Right lobe of liver (tissue), 6 donors: Measurements from ENCODE around the gene BOD1. TPM values are rescaled to one million over a fixed set of nuclear protein-coding genes. Genes with fewer than 3 reads are reported as not detected.
"Not testable (repeated sequence)": the region's sequence is repeated elsewhere in the genome, so short reads cannot be mapped to it uniquely, and the experiment has no call there.

Experiments used
- ATAC-seq, 4 donors: fragments of 200-7000 bp; cut with Tn5 transposase; one replicate each; pipeline ENCODE4 v1.9.1; 2020; ENCODE audit warnings: mild to moderate bottlenecking in 4 of 4, moderate library complexity in 4 of 4
- DNase-seq, 3 donors: peaks; one replicate each; pipeline ENCODE4 v3.0.0-alpha.2; 2020
- H3K27ac ChIP-seq, 3 donors: fragments of 200-600 bp; one replicate each; pipeline ENCODE4 v1.8.0; 2022
- H3K27me3 ChIP-seq, 2 donors: fragments of 200-600 bp; one replicate each; pipeline ENCODE4 v1.8.0; 2022
- H3K36me3 ChIP-seq, 4 donors: fragments of 200-600 bp; sonication (generic) in 1 of 4; one replicate each; pipeline versions ENCODE4 v1.5.1 to v1.8.0; 2017 to 2022; ENCODE audit warnings: control low read depth in 1 of 4
- H3K4me1 ChIP-seq, 4 donors: fragments of 200-600 bp; sonication (generic) in 1 of 4; one replicate each; pipeline versions ENCODE4 v1.5.1 to v1.8.0; 2017 to 2022; ENCODE audit warnings: control low read depth in 1 of 4
- H3K4me3 ChIP-seq, 3 donors: fragments of 200-600 bp; one replicate each; pipeline ENCODE4 v1.8.0; 2022
- H3K9me3 ChIP-seq, 4 donors: fragments of 200-600 bp; sonication (generic) in 1 of 4; one replicate each; pipeline versions ENCODE4 v1.5.1 to v1.8.0; 2017 to 2022; ENCODE audit warnings: control low read depth in 1 of 4
- POLR2A ChIP-seq: fragments of 450-650 bp; IDR thresholded peaks from one replicate; pipeline ENCODE4 v1.6.1; 2017; ENCODE audit warnings: antibody characterized with exemption, mild to moderate bottlenecking
- WGBS: methylation state at CpG from one replicate; pipeline ENCODE4 v1.1.6; 2018; ENCODE audit warnings: low coverage, low lambda C conversion rate; ENCODE audit not compliant: insufficient coverage; ENCODE audit errors: missing lambda C conversion rate; 5-methylcytosine and 5-hydroxymethylcytosine counted together
- intact Hi-C, 2 donors: fragments of 100-400 bp; cut with DNase I; formaldehyde crosslinking; loops; one replicate each; pipeline versions ENCODE4 v1.11.2 to v1.14.1; 2022
- total RNA-seq, 6 experiments: library from RNA; depleted of rRNA in 2 of 6; stranded (reverse); fragments of >200 nt in 2 of 6; fragmentation: NEBNext Ultra II Directional in 3 of 6; extraction: Animal tissue kit (Norgen Biotek cat#: 25700) in 3 of 6; gene quantifications; one replicate each; pipeline versions ENCODE4 v1.1.0 to v1.2.4, GENCODE V29; 2016 to 2023
- TF ChIP-seq, protein P1 (sequence below), 4 donors: fragments of 200-600 bp in 3 of 4; fragments of 450-650 bp in 1 of 4; IDR thresholded peaks; one replicate each; pipeline versions ENCODE4 v1.5.1 to v1.8.0; 2016 to 2022; ENCODE audit warnings: antibody characterized with exemption in 4 of 4, mild to moderate bottlenecking in 2 of 4
- donor health status: DM: no; HTN: yes; CAD: no.
- donor health status: DM: no; HTN: no; CAD: no.
- donor health status: DM: no; HTN: no; CAD: no.
- donor health status: DM: no; HTN: yes; CAD: no.
- donor health status: DM: no; HTN: yes; CAD: no.

BOD1 gene
- total RNA-seq, 6 experiments from 2014 or later = 15.3 to 24.3 (median 19.2) TPM

DNA sequence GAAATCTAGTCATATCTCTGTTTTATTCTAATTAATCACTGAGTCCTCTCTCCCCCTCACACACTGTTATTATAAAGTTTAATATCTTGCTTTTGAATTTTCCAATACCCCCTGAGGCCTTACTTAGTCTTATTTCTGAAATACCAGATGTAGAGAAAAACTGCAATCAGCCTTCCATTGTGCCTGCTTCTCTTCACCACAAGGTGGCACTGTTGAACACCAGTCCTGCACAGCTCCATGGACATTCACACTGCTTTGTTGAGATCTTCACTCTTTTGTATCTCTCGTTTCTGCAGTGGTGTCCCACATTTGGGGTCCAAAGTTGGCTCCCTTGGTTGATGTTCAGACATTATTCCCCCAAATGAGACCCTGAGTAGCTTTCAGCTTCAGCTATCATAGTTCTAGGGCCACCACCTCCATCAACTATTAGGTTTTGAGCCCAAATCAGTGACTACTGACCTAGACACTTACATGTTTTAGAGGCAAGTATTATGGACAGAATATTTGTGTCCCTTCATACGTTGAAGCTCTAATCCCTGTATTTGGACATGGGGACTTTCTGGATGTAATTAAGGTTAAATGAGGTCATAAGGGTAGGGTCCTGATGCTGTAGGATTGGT lies 24.3 kb downstream of the BOD1 start:
- no peak for DNase-seq
- no peaks in the 10 kb centered on the region for H3K9me3 ChIP-seq
- intact Hi-C loops = no loop called here
- no peak overlapping the region for H3K4me3 ChIP-seq
- no peaks in the 10 kb centered on the region for H3K36me3 ChIP-seq
- TF ChIP-seq POLR2A = no peak
- TF ChIP-seq, protein P1, sequence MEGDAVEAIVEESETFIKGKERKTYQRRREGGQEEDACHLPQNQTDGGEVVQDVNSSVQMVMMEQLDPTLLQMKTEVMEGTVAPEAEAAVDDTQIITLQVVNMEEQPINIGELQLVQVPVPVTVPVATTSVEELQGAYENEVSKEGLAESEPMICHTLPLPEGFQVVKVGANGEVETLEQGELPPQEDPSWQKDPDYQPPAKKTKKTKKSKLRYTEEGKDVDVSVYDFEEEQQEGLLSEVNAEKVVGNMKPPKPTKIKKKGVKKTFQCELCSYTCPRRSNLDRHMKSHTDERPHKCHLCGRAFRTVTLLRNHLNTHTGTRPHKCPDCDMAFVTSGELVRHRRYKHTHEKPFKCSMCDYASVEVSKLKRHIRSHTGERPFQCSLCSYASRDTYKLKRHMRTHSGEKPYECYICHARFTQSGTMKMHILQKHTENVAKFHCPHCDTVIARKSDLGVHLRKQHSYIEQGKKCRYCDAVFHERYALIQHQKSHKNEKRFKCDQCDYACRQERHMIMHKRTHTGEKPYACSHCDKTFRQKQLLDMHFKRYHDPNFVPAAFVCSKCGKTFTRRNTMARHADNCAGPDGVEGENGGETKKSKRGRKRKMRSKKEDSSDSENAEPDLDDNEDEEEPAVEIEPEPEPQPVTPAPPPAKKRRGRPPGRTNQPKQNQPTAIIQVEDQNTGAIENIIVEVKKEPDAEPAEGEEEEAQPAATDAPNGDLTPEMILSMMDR (IDR thresholded peaks at IDR 0.05) = peak; percentile 18 to 38 (median 28)
- H3K27me3 ChIP-seq = no peaks in the 10 kb centered on the region
- H3K4me1 ChIP-seq = no peaks in the 10 kb centered on the region
- no peak overlapping the region for H3K27ac ChIP-seq
- no peak for ATAC-seq
- 67% methylated on average over 2 of the region's 2 CpGs for WGBS

DNA sequence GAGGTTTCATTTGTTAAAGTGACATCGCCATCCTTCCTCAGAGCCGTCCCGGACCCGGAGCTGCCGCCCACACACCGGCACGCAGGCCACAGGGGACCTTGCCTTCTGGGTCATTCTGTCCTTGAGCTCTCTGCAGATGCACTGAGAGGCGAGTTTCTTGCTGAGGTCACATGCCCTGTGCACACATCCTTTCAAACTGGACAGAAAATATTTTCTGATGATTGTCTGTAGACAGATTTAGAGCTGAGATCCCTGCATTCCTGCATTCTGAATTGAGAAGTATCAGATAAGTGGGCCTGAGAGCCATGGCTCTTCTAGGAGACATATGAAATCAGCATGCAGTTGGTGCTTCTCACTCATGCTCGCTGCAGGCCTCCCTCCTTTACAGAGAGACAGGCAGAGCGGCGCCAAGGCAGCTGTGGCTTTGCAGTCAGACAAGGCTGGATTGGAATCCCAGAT lies 25.4 kb downstream of the BOD1 start:
- Histone ChIP-seq H3K27me3 (no peaks in the 10 kb centered on the region), H3K9me3 (no peaks in the 10 kb centered on the region), H3K27ac (no peak overlapping the region), H3K36me3 (no peaks in the 10 kb centered on the region), H3K4me1 (no peaks in the 10 kb centered on the region), H3K4me3 (no peak overlapping the region)
- intact Hi-C loops = no loop called here
- TF ChIP-seq POLR2A = no peak
- TF ChIP-seq, protein P1 (IDR thresholded peaks at IDR 0.05) = no peak
- ATAC-seq = no peak
- WGBS = 79% methylated on average over 4 of the region's 11 CpGs
- no peak for DNase-seq

DNA sequence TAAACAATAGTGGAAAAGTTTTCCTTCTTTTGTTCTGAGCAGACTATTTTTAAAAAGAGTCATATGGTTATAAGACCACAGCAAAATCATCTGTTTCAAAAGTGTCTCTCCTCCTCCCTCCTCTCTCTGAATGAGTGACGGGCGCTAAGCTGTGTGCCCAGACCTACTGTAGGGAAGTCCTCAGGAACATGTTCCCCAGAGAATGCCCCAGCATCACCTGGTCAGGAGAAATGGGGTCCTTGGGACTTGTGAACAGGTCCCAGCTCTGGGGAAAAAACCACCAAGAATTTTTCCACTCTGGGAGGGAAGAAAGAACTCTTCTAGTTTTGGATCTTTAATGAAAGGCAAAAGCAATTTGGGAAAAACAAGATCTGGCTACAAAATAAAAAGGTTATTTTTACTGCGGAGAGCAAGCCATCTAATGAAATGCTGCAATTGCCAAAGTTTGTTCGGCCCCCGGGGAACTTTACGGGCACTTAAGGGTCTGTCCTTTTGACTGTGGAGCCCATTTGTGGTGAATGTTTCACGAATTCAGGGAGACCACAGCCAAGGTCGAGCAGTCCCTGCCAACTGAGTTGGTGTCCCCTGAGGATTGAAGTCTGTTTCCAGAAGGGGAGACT lies 25.9 kb downstream of the BOD1 start:
- ATAC-seq = no peak
- intact Hi-C loops = no loop called here
- no peak overlapping the region for H3K4me3 ChIP-seq
- no peak overlapping the region for H3K27ac ChIP-seq
- H3K9me3 ChIP-seq = no peaks in the 10 kb centered on the region
- DNase-seq = no peak
- 82% methylated on average over 8 of the region's 8 CpGs for WGBS
- TF ChIP-seq, protein P1 (IDR thresholded peaks at IDR 0.05) = no peak
- TF ChIP-seq POLR2A = no peak
- no peaks in the 10 kb centered on the region for H3K36me3 ChIP-seq
- no peaks in the 10 kb centered on the region for H3K4me1 ChIP-seq
- no peaks in the 10 kb centered on the region for H3K27me3 ChIP-seq

DNA sequence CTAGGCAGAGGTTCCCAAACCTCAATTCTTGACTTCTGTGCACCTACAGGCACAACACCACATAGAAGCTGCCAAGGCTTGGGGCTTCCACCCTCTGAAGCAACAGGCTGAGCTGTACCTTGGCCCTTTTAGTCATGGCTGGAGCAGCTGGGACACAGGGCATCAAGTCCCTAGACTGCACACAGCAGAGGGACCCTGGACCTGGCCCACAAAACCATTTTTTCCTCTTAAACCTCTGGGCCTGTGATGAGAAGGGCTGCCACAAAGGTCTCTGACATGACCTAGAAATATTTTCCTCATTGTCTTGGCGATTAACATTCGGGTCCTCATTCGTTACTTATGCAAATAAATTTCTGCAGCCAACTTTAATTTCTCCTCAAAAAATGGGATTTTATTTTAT lies 30.3 kb downstream of the BOD1 start:
- H3K36me3 ChIP-seq, DNase-seq, H3K9me3 ChIP-seq, ATAC-seq, intact Hi-C loops, H3K27me3 ChIP-seq, H3K4me3 ChIP-seq, H3K4me1 ChIP-seq, H3K27ac ChIP-seq: not testable (repeated sequence)
- 84% methylated on average over 3 of the region's 3 CpGs for WGBS

DNA sequence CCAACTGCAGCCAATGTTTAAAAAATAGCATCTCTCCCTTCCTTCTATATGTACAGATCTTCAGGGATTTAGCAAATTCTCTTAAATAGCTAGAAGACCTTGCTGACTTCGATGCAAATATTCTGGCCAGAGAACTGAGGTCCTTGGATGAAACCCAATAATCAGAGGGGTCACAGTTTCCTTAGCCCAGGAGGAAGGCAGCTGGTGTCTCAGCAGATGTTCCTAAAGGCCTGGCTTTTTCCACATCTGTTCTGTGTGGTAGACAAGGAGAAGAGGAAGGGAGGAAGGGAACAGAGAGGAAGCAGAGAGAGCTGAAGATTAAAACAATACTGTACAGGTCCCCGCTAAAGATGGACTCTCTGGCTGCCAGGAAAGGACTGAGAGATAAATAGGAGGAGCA lies 33.1 kb downstream of the BOD1 start:
- no peak for ATAC-seq

More for the DNA sequence above, 33.1 kb downstream of the BOD1 start:
- WGBS = 38% methylated on average over 1 of the region's 2 CpGs
- no peak for TF ChIP-seq POLR2A
- TF ChIP-seq, protein P1 (IDR thresholded peaks at IDR 0.05) = no peak
- no peaks in the 10 kb centered on the region for H3K9me3 ChIP-seq
- H3K4me3 ChIP-seq = no peak overlapping the region
- no peak for DNase-seq
- intact Hi-C loops = no loop called here
- H3K4me1 ChIP-seq = no peaks in the 10 kb centered on the region
- H3K27ac ChIP-seq = no peak overlapping the region
- H3K27me3 ChIP-seq = no peaks in the 10 kb centered on the region
- no peaks in the 10 kb centered on the region for H3K36me3 ChIP-seq
